ENCODE results near the gene HIBCH. TPM values are rescaled to one million over a fixed set of nuclear protein-coding genes. Genes with fewer than 3 reads are reported as not detected.
A peak's percentile ranks its signal among the peaks of the same experiment; 100 is the strongest.

The HIBCH gene
- total RNA-seq, 1 experiment from 2014 or later: 12.4 TPM

DNA sequence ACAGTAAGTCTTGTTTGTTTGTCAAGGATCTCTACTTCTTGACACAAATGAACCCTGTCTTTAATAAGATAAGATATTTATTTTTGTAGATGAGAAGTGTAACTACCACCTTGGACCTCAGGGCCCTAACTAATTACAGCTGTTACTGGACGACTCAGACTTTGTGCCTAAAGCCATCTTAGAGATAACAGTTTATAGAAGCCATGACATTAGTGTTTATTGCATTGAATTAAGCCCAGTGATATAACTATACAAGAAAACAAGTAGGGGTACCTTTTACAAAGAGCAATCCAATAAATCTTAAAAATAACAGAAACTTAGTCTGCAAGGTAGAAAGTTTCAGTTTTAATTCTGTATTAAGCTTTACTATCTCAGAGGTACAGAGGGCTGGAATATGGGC, 119.0 kb downstream of the HIBCH start:
- DNase-seq (ENCODE audit: extremely low read depth, low read depth): no peak

DNA sequence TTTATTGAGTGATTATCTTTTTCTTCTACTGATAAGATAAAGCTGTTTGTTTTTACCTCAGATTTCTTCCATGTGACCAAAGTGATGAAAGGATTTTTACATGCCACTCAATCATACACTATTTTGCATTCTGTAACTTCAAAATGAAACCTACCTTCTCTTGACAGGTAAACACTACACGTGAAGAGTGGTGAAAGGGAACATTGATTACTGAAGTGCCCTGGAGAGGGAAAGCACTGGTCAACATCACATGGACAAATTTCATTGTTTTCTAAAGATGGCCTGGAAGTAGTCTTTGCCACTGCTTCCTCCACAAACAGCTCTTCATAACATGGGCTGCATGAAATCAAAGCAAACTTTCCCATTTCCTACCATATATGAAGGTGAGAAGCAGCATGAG, 120.1 kb downstream of the HIBCH start:
- DNase-seq (ENCODE audit: extremely low read depth, low read depth): no peak

DNA sequence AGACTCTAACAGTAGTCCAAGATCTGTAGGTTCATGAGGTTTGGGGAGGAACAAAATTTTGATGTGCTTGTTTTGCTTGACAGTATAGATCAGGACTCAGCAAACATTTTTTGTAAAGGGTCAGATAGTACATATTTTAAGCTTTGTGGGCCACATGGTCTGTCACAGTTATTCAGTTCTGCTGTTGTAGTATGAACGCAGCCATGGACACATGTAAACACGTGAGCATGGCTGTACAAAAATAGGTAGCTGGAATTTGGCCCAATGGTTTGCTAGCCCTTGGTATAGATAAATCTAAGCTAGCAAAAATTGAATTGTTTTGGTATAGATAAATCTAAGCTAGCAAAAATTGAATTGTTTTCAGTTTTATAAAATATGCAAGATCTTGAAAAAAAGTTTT, 120.5 kb downstream of the HIBCH start:
- no peak for DNase-seq (ENCODE audit: extremely low read depth, low read depth)

GRCh38 chr2:190197143-190197720, 122.4 kb downstream of the HIBCH start:
- DNase-seq (ENCODE audit: extremely low read depth, low read depth): no peak

DNA sequence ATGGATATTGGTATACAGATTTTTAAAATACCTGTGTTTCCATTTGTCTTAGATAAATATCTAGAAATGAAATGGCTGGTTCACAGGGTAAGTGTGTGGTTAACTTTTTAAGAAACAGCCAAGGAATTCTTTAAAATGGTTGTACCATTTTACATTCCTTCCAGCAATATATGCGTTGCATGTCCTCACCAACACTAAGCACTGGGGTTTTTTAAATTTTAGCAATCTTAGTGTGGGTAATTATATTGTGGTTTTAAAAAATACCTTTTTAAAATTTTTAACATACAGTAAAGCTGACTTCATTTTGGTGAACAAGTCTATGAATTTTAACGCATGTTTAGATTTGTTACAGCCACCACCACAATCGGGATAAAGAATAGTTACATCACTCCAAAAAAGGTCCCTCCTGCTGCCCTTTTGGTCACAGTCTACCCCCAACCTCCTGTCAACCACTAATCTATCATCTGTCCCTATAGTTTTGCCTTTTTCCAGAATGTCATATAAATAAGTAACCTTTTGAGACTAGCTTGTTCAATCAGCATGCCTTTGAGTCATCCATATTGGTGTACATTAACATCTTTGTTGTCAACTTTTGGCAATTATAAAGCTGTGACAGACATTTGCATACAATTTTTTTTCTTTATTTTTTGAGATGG, 129.0 kb downstream of the HIBCH start:
- DNase-seq (ENCODE audit: extremely low read depth, low read depth): no peak

- DNase-seq (ENCODE audit: extremely low read depth, low read depth): no peak
Measured at GRCh38 chr2:190188289-190188688, 131.3 kb downstream of the HIBCH start.

GRCh38 chr2:190186238-190186637, 133.4 kb downstream of the HIBCH start:
- no peak for DNase-seq (ENCODE audit: extremely low read depth, low read depth)

- no peak for DNase-seq (ENCODE audit: extremely low read depth, low read depth)
Measured at GRCh38 chr2:190185380-190185779, 134.2 kb downstream of the HIBCH start.

- no peak for DNase-seq (ENCODE audit: extremely low read depth, low read depth)
Measured at GRCh38 chr2:190184460-190184859, 135.2 kb downstream of the HIBCH start.

- DNase-seq (ENCODE audit: extremely low read depth, low read depth): no peak
Measured at GRCh38 chr2:190183539-190183938, 136.1 kb downstream of the HIBCH start.

GRCh38 chr2:190182071-190182524, 137.5 kb downstream of the HIBCH start:
- DNase-seq (ENCODE audit: extremely low read depth, low read depth): no peak

DNA sequence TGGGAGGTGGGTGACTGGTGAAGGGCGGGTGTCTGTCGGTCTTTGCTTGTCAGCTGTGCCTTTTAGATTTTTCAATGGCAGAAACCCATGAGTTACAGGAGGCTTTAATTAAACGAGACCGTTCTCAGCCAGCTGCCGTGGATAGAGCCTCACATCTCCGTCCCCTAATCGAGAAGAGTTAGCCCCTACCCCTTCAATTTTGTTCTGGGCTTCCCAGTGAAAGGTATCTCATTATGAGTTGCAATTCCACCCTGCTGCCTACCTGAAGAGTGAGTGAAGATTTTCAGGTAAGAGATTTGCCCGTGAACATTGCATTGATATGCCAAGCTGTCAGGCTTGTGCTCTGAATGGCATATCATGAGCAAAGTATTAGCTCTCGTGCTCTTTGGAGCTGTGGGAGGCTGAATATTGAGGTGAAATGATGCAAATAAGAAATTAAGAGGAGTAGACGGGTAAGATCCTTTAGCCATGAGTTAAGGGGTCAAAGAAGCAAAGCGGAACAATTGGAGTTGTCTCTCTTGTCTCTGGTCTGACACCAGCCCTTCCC, 138.4 kb downstream of the HIBCH start:
- no peak for DNase-seq (ENCODE audit: extremely low read depth, low read depth)

- DNase-seq (ENCODE audit: extremely low read depth, low read depth): peak; percentile 11
Measured at GRCh38 chr2:190180313-190181122, 139.1 kb downstream of the HIBCH start.

- DNase-seq (ENCODE audit: extremely low read depth, low read depth): no peak
Measured at GRCh38 chr2:190179754-190180312, 139.8 kb downstream of the HIBCH start.

GRCh38 chr2:190178066-190178722, 141.4 kb downstream of the HIBCH start:
- no peak for DNase-seq (ENCODE audit: extremely low read depth, low read depth)

DNA sequence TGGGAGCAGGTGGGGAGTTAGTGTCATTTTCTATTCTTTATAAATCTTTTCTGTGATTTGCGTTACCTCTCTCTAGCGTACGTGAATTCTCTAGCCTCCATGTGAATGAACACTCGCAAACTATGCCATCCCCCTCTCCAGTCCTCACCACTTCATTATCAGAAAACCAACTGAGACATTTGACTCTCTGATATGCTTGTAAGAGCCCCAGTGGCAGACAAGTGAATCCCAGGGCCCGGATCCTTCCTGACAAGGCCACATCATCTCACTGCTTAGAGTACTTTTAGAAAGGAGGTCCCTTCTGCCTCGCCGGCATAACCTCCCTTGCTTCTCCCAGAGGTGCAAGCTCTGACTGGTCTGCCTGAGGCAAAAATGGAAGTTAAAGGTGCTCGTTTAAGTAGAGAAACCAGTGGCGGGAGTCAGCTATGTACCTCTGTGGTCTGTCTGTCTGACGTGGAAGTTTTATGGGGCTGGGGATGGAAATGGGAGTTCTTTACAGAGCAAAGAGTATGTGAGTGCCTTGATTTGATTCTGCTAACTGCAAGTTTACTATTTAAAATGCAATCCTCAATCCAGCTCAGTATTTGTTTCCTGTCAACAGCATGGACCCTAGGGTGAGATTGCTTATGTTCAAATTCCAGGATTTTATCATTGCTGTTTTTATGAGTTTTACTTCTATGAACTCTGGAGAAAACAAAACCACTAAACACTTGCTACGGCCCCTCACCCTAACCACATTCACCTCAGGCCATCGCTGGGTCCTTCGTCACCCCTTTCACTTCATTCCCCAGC, 142.2 kb downstream of the HIBCH start:
- no peak for DNase-seq (ENCODE audit: extremely low read depth, low read depth)

GRCh38 chr2:190173392-190173791, 146.2 kb downstream of the HIBCH start:
- DNase-seq (ENCODE audit: extremely low read depth, low read depth): no peak

- DNase-seq (ENCODE audit: extremely low read depth, low read depth): no peak
Measured at GRCh38 chr2:190170673-190171072, 149.0 kb downstream of the HIBCH start.

DNA sequence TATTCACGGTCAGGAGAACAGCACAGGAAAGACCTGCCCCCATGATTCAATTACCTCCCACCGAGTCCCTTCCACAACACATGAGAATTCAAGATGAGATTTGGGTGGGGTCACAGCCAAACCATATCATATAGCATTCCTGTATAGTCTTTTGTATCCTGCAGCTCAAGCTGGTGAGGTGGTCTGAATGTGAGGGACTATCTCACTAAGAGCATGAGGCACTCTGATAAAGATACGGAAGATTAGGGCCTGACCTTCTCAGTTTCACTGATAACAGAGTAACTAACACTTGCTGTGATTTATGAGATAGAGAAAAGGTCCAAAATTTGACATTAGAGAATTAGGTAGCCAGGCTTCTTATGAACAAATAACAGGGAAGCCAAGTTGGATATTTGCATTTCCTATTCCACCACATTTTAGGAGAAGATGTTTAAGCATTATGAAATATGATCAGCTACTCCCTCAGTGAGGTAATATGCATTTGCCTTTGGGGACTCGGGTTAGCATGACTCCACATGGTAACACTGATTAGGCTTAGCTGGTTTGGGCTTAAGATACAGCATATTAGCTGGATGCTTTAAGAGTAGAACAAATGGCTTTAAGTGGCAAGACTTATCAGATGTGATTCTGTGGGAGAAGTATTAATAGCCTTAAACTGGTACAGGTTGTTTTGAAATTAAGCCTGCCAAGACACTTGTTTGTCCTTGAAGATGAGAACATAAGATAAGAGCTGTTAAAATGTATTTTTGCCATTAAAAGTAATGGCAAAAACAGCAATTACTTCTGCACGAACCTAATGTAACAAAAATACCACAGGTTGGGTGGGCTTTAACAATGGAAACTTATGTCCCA, 150.2 kb downstream of the HIBCH start:
- no peak for DNase-seq (ENCODE audit: extremely low read depth, low read depth)

Measured in NCI-H460 (cell line).